Testis (tissue), 2 donors: ENCODE measurements around the gene SNX8.

Experiments used
- POLR2A ChIP-seq: fragments of 450-650 bp; IDR thresholded peaks from one replicate; pipeline ENCODE4 v1.6.1; 2017; ENCODE audit warnings: antibody characterized with exemption, mild to moderate bottlenecking, moderate library complexity
- TF ChIP-seq, protein P1 (sequence below), 3 experiments: fragments of 450-650 bp in 2 of 3; fragments of 200-600 bp in 1 of 3; sonication (generic) in 1 of 3; IDR thresholded peaks; one replicate each; pipeline ENCODE4 v1.5.1; 2016 to 2019; ENCODE audit warnings: antibody characterized with exemption in 3 of 3, mild to moderate bottlenecking in 2 of 3, moderate library complexity in 1 of 3

DNA sequence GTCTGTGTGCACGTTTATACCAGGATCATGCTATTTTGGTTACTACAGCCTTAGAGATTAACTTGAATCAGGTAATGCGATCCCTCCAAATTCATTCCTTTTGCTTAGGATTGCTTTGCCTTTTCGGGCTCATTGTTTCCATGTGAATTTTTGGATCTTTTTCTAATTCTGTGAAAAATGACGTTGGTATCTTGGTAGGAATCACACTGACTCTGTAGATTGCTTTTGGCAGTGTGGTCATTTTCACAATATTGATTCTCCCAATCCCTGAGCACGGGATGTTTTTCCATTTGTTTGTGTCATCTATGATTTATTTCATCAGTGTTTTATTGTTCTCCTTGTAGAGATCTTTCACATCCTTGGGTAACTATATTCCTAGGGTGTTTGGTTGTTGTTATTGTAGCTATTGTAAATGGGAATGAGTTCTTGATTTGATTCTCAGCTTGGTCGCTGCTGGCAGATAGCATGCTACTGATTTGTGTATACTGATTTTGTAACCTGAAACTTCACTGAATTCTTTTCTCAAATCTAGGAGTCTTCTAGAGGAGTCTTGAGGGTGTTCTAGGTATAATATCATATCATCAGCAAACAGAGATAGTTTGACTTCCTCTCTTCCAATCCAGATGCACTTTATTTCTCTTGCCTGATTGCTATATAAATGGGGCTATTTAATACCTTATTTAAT, 18.2 kb downstream of the SNX8 start:
- TF ChIP-seq, protein P1, sequence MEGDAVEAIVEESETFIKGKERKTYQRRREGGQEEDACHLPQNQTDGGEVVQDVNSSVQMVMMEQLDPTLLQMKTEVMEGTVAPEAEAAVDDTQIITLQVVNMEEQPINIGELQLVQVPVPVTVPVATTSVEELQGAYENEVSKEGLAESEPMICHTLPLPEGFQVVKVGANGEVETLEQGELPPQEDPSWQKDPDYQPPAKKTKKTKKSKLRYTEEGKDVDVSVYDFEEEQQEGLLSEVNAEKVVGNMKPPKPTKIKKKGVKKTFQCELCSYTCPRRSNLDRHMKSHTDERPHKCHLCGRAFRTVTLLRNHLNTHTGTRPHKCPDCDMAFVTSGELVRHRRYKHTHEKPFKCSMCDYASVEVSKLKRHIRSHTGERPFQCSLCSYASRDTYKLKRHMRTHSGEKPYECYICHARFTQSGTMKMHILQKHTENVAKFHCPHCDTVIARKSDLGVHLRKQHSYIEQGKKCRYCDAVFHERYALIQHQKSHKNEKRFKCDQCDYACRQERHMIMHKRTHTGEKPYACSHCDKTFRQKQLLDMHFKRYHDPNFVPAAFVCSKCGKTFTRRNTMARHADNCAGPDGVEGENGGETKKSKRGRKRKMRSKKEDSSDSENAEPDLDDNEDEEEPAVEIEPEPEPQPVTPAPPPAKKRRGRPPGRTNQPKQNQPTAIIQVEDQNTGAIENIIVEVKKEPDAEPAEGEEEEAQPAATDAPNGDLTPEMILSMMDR (IDR thresholded peaks at IDR 0.05) = no peak
- TF ChIP-seq POLR2A = no peak
